Panc1 (cell line): ENCODE results near the gene TGM6. TPM values are rescaled to one million over a fixed set of nuclear protein-coding genes. Genes with fewer than 3 reads are reported as not detected.
"Not testable (repeated sequence)": the region's sequence is repeated elsewhere in the genome, so short reads cannot be mapped to it uniquely, and the experiment has no call there.

Source experiments
- ATAC-seq: fragments of 200-7000 bp; cut with Tn5 transposase; 2 replicates; pipeline ENCODE4 v1.9.1; 2020; ENCODE audit warnings: mild to moderate bottlenecking, moderate library complexity
- BruUV-seq: library from RNA; stranded (reverse); fragments of 400-500 nt; replicated peaks from 2 replicates; lab custom pipeline; 2021; lab: Mats Ljungman, UMichigan
- CTCF ChIA-PET: fragments of 300-600 bp; sonication (Branson Sonifier 250); formaldehyde crosslinking; loops from one replicate; lab custom pipeline; 2022; ENCODE audit warnings: antibody characterized with exemption; lab: Charles Lee
- POLR2A ChIA-PET: fragments of 300-600 bp; sonication (Branson Sonifier 250); formaldehyde crosslinking; loops from one replicate; lab custom pipeline; 2022; ENCODE audit warnings: antibody characterized with exemption; lab: Charles Lee
- DNase-seq: peaks from one replicate; pipeline ENCODE4 v3.0.0-alpha.2; 2010; ENCODE audit warnings: low read depth, low spot score
- H3K27ac ChIP-seq: 2 replicates; pipeline ENCODE4 v1.5.1; 2011; ENCODE audit warnings: mild to moderate bottlenecking, low read length, inconsistent platforms
- H3K27me3 ChIP-seq: fragments of 200-500 bp; sonication (Bioruptor generic); 2 replicates; pipeline ENCODE4 v1.6.0; 2014; ENCODE audit warnings: low read length, inconsistent platforms; ENCODE audit not compliant: control insufficient read depth, insufficient read depth
- H3K36me3 ChIP-seq: fragments of 200-500 bp; sonication (Bioruptor generic); 2 replicates; pipeline ENCODE4 v1.5.1; 2014; ENCODE audit warnings: inconsistent platforms, mild to moderate bottlenecking, low read length, moderate library complexity; ENCODE audit not compliant: control insufficient read depth, insufficient read depth
- H3K4me1 ChIP-seq: 2 replicates; pipeline ENCODE4 v1.5.1; 2011; ENCODE audit warnings: inconsistent platforms, mild to moderate bottlenecking, low read length, moderate library complexity; ENCODE audit not compliant: control insufficient read depth, insufficient read depth
- H3K4me3 ChIP-seq, 2 experiments: 2 replicates each; pipeline ENCODE4 v1.5.1; 2011 to 2012; ENCODE audit warnings: low read depth in 2 of 2, low read length in 2 of 2, mild to moderate bottlenecking in 2 of 2, inconsistent platforms in 1 of 2, moderate library complexity in 1 of 2
- H3K9me3 ChIP-seq: fragments of 200-500 bp; sonication (Bioruptor generic); 2 replicates; pipeline ENCODE4 v1.5.1; 2014; ENCODE audit warnings: low read depth, mild to moderate bottlenecking, inconsistent platforms, low read length, moderate library complexity; ENCODE audit not compliant: control insufficient read depth, insufficient read depth
- CTCF ChIP-seq: fragments of 450-650 bp; IDR thresholded peaks from 2 replicates; pipeline ENCODE4 v1.5.1; 2017; ENCODE audit warnings: mild to moderate bottlenecking
- POLR2AphosphoS5 ChIP-seq: IDR thresholded peaks from 2 replicates; pipeline ENCODE4 v1.6.1; 2012; ENCODE audit warnings: mild to moderate bottlenecking, low read depth, low read length, moderate library complexity
- SIN3A ChIP-seq: IDR thresholded peaks from 2 replicates; pipeline ENCODE4 v1.6.1; 2012; ENCODE audit warnings: low read depth, mild to moderate bottlenecking, low read length, moderate library complexity, borderline replicate concordance; ENCODE audit not compliant: insufficient read depth
- TCF7L2 ChIP-seq: IDR thresholded peaks from 2 replicates; pipeline ENCODE4 v1.6.1; 2011; ENCODE audit warnings: mild to moderate bottlenecking, low read depth, low read length, inconsistent platforms
- in situ Hi-C: cut with HindIII; loops from 2 replicates; pipeline ENCODE4 v1.10.0; 2016; ENCODE audit warnings: low sequenced_read_pairs, low pct_unique_long_range_greater_than_20kb
- intact Hi-C: fragments of 100-400 bp; cut with micrococcal nuclease; formaldehyde crosslinking; loops from one replicate; pipeline ENCODE4 v1.10.0; 2022; ENCODE audit not compliant: unreplicated experiment
- total RNA-seq: library from RNA; stranded (reverse); gene quantifications from one replicate; pipeline ENCODE4 v1.2.1, GENCODE V29; 2021; ENCODE audit not compliant: unreplicated experiment

Gene TGM6
- total RNA-seq, 1 experiment from 2014 or later: not detected

- no peaks in the 10 kb centered on the region for H3K27me3 ChIP-seq
- in situ Hi-C loops (no loop called here), intact Hi-C loops (no loop called here)
- POLR2A ChIA-PET: no interaction called here
- ATAC-seq (no peak), DNase-seq (no peak)
- CTCF ChIA-PET: interaction anchor here (0.7 kb wide), 1 partner anchor 407 kb away, joined by 4 read pairs; no protein-coding TSS in a partner anchor
- no peak overlapping the region for H3K27ac ChIP-seq
- H3K36me3 ChIP-seq: no peaks in the 10 kb centered on the region
- no peaks in the 10 kb centered on the region; the same call in 1 of the 2 replicates for H3K9me3 ChIP-seq
- no TSS peak for BruUV-seq
- TF ChIP-seq TCF7L2: no peak
- TF ChIP-seq POLR2AphosphoS5: no peak
- TF ChIP-seq CTCF: no peak
- no peak for TF ChIP-seq SIN3A
- H3K4me3 ChIP-seq: no peak overlapping the region
- H3K4me1 ChIP-seq: no peaks in the 10 kb centered on the region
Measured at GRCh38 chr20:2403291-2404052, 22.8 kb downstream of the TGM6 start.

GRCh38 chr20:2405693-2406065, 25.0 kb downstream of the TGM6 start:
- POLR2A ChIA-PET: no interaction called here
- CTCF ChIA-PET: no interaction called here
- in situ Hi-C loops (no loop called here), intact Hi-C loops (no loop called here)
- H3K4me1 ChIP-seq: no peaks in the 10 kb centered on the region
- H3K4me3 ChIP-seq: no peak overlapping the region
- TF ChIP-seq CTCF: no peak
- no peak for TF ChIP-seq TCF7L2
- DNase-seq (no peak), ATAC-seq (no peak)
- H3K9me3 ChIP-seq: no peaks in the 10 kb centered on the region; the same call in 1 of the 2 replicates
- no peaks in the 10 kb centered on the region for H3K36me3 ChIP-seq
- no peak overlapping the region for H3K27ac ChIP-seq
- no TSS peak for BruUV-seq
- no peaks in the 10 kb centered on the region for H3K27me3 ChIP-seq

- H3K4me1 ChIP-seq, in situ Hi-C loops, POLR2A ChIA-PET, H3K9me3 ChIP-seq, ATAC-seq, H3K4me3 ChIP-seq, H3K36me3 ChIP-seq, CTCF ChIA-PET, DNase-seq, intact Hi-C loops, H3K27me3 ChIP-seq, H3K27ac ChIP-seq, BruUV-seq: not testable (repeated sequence)
Measured at GRCh38 chr20:2407355-2407754, 26.7 kb downstream of the TGM6 start.
